Inferior parietal cortex (tissue), 1 donor: ENCODE results near the gene CHCHD10.
A peak's percentile ranks its signal among the peaks of the same experiment; 100 is the strongest.

Source experiments
- DNase-seq: peaks from one replicate; pipeline ENCODE4 v3.0.0-alpha.2; 2016; ENCODE audit errors: extremely low spot score

Gene CHCHD10

DNA sequence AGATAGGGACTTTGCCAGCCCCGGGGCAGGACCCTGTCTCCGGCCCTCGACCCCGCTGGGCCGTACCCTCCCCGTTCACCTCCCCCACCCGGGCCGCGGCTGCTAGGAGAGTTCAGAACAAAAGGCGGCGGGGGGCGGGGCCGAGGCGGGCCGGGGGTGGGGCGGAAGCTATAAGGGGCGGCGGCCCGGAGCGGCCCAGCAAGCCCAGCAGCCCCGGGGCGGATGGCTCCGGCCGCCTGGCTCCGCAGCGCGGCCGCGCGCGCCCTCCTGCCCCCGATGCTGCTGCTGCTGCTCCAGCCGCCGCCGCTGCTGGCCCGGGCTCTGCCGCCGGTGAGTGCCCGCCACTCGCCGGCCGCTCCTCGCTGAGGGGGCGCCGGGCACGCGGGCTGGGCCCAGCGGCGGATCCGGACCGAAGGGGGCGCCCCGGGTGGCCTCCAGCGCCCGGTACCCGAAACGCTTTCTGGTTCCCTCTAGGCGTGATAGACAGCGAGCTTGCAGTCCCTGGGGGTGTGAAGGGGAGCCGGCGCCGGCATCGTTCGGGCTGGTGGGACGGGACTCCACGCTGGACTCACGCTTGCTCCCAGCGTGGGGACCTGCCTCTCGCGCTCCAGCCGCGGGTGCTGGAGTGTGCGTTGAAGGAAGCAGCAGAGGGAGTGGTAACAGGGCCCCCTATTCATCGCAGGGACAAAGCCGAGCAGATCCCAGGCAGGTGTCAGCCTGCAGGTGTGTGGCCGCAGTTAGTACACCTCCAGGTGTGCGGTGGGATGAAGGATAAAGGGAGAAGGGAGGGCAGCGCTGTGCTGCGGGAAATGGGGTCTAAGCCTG is 5.1 kb upstream of the CHCHD10 start, which contains the start of gene MMP11:
TSS of gene MMP11 (plus strand) at position 201 of the 825 bp plus-strand sequence. CDS start at position 223, 22 bp downstream.
- DNase-seq: no peak

DNA sequence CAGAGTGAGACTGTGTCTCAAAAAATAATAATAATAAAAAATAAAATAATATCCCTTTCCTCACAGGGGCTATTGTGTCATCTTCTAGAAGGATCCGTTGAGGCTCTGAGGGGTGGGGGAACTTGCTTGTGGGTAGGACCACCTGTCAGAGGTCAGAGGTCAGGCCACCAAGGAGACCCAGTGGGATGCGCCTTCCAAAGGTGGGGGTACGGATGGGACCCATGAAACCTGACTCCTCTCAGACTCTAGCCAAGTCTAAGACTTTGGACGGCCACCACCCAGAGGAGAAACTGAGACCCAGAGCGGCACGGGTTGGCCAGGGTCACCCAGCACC is 4.5 kb upstream of the CHCHD10 start:
- DNase-seq: no peak

DNA sequence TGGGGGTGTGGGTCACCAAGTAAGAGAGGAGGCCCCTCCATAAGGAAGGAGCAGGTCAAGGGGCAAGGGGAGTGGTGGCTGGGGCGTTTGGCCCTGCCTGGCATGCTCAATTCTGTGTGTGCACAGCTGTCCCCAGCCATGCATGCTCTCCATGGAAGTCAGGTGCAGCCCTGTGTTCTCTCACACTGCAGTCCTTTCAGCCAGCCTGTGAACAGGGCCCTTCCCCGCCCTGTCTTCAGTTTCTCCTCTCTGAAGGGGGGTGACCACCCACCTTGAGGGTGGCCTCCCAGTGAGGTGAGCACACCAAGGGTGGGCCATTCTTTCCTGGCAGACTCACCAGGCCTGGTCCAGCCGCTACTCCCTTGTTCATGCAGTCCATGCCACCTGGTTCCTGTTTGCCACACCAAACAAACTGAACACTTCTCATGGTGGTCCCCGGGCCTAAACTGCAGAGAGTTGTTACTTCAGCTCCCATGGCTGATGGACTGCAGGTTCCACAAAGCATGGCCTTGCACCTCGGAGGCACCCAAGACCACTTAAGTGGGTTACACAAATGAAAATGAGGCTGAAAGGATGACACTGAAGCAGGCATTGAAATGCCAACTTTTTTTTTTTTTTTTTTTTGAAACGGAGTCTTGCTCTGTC is 1.7 kb upstream of the CHCHD10 start:
- no peak for DNase-seq

DNA sequence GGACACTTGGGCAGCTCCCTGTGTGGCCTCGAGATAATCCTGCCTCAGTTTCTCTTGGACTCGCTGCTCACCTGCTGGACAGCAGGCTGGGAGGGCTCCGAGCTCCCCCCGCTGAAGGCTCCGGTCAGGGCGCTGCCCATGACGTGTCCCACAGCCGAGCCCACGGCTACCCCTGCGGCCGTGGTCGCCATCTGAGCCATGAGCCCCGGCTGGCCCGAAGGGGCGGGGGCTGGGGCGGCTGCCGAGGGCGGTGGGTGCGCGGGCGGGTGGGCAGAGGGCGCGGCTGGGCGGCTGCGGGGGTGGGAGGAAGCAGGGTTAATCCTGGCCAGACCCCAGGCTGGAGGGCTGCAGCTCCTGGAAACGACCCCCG is 484 bp downstream of the CHCHD10 start:
- DNase-seq: no peak

DNA sequence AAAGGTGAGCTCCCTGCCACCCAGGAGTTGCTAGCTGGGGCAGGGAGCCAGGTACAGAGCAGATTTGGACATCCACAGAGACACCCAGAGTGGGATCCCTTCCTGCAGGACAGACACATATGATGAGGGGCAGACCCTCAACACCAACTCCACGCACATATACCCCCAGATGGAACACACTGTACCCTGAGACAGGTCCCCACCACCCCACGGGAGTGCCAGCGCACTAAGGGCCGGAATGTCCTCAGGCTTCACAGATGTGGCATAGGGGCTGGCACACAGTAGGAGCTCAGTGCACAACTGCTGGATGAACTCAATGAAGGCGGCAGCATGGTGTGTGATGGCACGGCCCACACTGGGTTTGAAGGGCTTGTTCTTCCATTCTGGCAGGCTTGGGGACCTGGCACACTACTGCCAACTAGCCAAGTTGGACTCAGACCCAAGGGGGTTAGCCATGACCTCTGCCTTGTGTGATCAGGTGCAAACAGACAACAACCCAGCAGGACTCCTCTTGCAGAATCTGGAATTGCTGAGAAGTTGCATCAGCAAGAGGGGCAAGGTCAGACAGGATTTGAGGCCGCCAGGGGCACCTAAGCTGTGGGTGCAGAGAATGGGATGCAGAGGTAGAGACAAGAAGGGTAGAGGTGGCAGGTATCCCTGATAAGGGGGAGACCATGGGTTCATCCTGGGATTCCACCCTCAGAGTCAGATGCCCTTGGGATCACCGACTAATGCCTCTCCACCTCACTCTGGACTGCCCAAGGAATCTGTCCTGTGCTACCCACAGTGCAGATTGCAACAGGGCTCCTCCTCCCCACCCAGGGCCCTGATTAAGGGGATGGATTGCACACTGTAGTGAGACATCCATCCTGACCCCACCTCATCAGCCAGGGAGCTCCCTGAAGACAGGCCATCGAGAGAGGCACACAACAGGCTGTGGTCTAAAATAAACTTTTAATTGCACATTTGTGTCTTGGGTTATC is 2.6 kb downstream of the CHCHD10 start:
- DNase-seq: no peak

DNA sequence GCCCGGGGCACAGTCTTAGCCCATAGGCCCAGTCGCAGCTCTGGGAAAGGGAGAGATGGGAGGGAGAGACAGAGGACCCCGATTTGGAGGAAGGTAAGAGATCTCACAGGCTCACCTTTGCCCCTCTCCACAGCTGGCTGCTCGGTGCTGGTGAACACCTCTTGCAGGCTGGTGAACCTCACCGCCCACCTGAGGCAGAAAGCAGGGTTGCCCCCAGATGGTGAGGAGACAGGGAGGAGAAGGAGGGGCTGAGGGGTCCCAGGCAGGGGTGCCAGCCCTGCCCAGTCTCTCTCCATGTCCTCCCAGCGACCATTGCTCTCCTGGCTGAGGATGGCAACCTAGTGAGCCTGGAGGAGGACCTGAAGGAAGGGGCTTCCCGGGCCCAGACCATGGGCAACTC is 3.8 kb downstream of the CHCHD10 start:
- DNase-seq: no peak

DNA sequence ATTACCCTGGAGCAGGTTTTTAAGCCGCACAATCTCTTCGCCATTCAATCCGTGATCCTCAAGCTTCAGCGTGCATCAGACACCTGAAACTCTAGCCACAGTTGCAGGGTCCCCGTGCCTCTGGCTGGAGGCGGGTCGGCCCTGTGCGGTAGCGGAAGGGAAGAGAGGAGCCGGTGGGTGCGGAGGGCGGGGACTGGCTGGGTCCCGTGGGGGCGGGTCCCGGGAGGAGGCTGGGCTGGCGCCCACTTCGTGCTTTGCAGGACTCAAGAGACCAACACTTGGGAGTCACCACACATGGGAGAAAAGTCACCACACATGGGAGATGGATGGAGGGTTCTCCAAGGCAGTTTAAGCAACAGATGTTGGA is 4.2 kb downstream of the CHCHD10 start:
- DNase-seq: no peak

DNA sequence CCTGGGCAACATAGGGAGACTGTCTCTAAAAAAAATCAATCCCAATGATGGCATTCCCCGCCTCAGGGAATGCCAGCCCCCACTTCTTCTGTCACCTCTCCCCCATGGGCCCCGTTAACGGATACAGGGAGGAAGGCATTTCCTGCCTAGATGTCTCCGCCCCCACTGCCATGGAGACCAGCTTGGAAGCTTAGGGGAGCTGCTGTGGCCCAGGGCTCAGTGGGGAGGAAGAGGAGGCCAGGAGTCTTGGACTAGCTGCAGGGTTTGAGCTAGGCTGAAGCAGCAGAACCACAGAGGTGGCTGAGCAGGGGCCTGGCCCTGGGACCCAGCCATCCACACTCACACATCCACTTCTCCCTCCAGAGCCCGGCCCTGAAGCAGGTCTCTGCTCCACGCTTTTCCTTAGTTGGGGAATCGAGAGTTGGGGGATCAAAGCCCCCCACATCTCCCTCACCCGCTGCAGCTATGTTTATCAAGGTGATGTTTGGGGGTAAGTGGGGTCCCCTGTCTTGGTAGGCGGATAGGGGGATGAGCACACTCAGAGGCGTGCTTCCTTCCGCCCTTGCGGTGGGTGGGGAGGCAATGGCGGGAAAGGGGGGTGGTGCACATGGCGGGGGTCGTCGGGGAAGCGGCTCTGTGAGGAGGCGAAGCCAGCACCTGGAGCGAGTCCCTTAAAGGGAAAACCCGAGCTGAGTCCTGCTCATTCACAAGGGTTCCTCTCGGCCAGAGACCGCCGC is 4.8 kb downstream of the CHCHD10 start, which contains the start of gene C22orf15:
TSS of gene C22orf15 (plus strand) at position 149 of the 737 bp plus-strand sequence. CDS start at position 466, 317 bp downstream.
- no peak for DNase-seq

DNA sequence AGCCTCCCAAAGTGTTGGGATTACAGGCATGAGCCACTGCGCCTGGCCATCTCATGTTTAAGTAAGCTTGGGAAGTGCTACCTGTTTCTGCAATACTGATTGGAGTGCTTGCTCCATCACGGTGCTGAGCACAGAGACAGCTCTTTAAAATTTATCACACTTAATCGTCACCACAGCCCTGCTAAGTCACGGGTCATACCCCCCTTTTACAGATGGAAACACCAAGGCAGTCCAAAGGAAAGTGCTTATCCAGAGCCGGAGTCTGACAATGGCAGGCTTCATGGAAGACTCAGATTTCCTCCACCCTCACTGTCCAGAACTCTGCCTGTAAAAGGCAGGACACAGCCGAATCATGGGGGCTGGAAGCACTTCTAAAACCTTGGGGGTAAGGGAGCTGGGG is 7.7 kb downstream of the CHCHD10 start:
- DNase-seq: no peak

DNA sequence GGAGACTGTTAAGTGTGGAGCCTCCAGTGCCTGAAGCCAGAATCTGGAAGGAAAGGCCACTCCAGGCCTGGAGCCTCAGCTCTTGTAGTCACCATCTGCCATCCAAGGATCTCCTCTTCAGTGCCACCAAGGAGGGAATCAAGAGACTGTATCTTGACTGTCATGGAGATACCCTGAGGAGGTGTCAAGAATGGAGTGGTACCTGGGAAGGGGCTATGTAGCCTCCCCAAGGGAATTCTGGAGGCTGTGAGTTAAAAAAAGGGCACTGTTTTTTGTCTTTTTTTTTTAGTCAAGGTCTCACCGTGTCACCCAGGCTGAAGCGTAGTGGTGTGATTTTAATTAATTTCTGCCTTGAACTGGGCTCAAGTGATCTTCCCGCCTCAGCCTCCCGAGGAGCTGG is 8.2 kb downstream of the CHCHD10 start:
- no peak for DNase-seq

DNA sequence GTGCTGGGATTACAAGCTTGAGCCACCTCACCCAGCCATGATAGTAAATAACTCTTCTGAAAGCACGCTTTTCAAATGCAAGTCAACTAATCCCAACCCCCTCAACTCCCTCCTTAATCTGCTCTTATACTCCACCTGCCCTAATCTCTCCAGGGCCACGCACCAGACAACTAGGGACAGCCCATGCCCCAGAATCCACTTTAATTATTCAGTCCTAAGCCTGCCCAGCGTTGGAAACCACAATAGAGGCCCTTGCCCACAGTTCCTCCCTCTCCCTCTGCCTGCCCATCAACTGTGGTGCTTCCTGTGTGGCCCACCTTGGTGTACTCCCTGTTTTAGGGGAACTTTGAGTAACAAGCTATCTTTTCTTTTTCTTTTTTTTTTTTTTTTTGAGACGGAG is 10.9 kb downstream of the CHCHD10 start:
- DNase-seq: no peak

DNA sequence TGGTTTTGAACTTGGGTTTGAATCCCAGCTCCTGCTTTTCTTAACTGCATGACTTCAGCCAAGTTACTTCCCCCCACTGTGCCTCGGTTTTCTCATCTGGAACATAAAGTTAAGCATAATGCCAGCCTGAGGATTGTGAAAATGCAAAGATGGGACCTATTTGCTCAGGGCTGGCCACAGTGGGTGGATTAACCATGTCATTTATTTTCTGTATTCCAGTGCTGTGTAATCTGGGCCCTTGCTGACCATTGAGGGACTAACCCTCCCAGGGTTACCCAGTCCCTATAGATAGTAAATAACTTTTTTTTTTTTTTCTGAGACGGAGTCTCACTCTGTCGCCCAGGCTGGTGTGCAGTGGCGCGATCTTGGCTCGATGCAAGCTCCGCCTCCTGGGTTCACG is 12.1 kb downstream of the CHCHD10 start:
- DNase-seq: no peak

DNA sequence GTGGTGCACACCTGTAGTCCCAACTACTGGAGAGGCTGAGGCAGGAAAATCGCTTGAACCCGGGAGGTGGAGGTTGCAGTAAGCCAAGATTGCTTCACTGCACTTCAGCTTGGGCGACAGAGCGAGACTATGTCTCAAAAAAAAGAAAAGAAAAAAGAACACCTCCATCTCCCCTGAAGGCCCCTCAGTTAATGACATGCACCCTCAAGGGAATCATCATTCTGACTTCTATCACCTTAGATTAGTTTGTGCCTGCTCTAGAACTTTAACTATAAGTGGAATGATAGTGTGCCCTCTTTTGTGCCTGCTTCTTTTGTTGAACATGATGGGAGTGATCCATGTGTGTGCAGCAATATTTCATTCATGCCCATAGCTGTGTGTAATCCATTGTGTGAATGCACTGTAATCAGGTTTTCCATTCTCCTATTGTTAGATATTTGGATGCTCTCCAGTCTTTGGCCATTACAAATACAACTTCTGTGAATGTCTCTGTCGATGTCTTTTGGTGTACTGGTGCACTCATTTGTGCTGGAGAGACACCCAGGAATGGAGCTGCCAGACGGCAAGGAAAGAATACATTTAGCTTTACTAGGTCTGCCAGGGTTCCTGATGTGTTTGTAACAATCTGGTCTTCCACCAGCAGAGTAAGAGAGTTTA is 12.7 kb downstream of the CHCHD10 start:
- DNase-seq: peak; percentile 75

DNA sequence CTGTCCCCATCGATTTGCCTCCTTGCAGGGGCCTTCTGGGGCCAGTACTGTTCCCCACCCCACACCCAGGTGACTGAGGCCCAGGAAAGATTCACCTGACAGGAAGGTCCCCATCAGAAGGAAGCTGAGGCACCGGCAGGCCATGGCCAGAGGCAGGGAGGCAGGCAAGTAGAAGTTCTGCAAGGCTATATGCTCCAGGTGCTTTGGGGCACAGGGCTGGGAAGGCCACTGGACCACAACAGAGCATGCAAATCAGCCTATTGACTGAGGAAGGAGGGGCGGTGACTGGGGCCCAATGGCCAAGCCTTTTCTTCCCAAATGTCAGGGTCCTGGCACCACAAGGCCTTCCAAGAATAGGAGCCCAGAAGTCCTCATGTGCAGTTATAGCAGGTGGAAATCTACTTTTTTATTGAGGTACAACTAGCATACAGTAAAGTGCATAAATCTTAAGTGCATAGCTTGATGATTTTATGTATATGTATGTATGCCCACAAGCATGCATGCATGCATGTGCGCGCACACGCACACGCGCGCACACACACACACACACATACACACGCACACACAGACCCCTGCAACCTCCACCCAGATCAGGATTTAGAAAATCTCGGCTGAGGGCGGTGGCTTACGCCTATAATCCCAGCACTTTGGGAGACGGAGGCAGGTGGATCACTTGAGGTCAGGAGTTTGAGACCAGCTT is 13.4 kb downstream of the CHCHD10 start, which contains the start of gene VPREB3:
TSS of gene VPREB3 (minus strand) at position 206 of the 700 bp plus-strand sequence. CDS start at position 144, 62 bp downstream.
- DNase-seq: no peak

DNA sequence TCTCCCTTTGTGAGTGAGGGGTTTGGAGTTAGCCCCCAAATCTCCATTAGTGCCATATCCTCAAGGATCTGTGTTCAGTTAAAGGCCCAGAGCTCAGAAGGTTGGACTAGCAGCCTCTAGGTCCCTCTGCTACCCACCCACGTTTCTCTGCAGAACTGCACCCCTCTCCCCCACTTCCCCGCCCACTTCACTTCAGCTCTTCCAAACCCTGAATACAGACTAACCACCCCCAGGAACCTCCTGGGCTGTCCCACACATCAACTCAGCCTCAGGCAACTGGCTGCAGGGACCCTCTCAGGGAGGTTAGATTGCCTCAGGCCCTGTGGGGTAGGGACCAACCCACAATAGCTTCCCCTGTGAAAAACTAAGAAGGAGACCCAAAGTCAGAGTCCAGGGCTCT is 14.4 kb downstream of the CHCHD10 start:
- no peak for DNase-seq

DNA sequence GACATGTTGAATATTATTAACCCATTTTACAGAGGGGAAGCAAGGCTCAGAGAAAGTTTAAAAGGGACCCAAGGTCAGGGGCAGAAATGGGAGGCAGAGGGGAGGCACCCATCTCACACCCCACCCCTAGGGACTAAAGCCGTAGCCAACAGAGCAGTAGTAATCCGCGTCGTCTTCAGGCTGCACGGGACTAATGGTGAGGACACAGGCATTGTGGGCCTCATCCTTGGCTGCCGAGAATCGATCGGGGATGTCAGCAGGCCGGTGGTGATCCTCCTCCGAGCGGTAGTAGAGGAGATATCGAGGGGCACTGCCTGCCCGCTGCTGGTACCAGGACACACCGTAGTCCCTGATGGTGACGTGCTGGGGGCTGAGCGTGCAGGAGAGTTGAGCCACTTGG is 15.0 kb downstream of the CHCHD10 start:
- no peak for DNase-seq

DNA sequence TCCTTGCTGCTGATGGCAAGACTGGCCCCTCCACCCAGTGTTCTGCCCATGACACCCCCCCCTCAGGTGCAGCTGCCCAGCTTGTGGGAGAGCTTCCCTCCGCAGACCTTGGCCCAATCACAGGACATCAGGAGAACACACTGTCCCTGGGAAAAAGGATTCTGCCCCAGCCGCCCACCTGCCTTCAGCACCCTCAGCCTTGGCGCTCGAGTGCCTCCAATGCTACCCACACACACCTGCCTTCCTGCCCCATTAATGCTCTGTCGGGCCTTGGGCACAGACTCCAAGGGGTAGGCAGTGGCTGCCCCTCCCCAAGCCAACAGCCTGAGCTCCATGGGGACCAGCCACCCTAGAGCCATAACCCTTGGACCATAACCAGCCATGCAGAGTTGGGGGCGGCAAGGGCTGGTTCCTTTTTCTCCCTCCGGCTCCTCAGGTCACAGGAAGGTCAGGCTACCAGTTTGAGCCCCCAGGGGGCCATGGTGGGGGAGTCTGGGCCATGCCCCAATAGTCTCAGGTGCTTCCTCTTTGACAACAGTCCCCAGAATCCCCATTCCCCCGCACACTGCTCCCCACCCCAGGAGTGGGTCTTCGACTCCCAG is 15.6 kb downstream of the CHCHD10 start:
- DNase-seq: no peak

DNA sequence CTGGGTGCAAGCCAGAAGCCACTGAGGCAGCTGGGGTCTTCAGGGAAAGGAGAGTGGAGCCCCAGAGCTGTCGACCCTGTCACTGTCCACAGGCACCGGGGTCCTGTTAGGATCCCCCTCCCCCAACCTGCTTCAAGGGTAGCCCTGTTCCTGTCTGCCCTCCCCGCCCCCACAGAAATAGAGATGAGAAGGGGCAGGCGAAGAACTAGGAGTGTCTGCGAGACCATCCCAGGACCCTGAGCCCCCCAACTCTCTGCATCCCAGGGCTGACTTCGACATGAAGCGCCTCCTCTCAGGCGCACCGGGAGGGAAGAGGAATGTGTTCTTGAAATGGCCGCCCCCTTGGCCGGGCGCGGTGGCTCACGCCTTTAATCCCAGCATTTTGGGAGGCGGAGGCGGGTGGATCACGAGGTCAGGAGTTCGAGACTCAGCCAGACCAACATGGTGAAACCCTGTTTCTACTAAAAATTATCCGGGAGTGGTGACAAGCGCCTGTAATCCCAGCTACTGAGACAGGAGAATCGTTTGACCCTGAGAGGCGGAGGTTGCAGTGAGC is 16.3 kb downstream of the CHCHD10 start:
- DNase-seq: peak; percentile 9

DNA sequence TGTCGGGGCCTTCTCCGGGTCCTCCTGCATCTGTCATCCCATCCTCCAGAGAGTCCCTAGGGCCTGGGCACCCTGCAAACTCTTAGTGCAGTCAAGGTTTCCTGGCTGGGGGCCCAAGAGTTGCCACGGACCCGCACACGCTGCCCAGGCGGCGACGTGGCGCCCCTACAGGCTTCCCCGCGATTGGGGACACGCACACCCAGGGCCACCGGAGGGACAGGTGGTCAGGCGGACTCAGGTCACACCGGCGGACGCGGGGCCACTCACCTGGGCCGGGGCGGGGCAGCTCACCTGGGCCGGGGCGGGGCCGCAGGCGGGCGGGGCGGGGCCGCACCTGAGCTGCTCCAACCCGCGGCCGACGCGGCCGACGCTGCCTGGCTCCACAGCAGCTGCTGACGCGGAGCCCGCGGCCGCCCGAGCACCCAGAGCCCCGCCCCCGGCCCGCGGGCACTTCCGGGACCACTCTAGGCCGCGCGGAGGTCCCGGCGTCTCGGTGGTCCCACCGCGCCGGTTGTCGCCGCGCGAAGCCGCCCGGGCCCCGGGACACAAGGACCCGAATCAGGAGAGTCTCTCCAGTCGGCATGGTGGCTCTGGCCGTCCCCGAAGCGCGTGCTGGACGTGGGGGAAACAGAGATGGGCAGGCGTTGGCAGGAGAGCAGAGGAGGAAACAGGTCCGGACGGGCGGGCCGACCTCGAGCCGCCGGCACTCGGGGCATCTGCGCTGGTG is 16.9 kb downstream of the CHCHD10 start, which contains the start of gene ZNF70:
TSS of gene ZNF70 (minus strand) at position 399 of the 727 bp plus-strand sequence. CDS start 5,972 bp downstream, outside the sequence.
- peak; percentile 50 for DNase-seq
